T-helper 2 cell (primary cell): Measurements from ENCODE around the gene LYZL6.
"Not testable (repeated sequence)": the region's sequence is repeated elsewhere in the genome, so short reads cannot be mapped to it uniquely, and the experiment has no call there.

Source experiments
- DNase-seq, 5 experiments: peaks; one replicate each; pipeline versions ENCODE4 v3.0.0 to v3.0.0-alpha.2; 2012 to 2022

LYZL6 gene

GRCh38 chr17:35906191-35906925 lies 37.2 kb downstream of the LYZL6 start:
- no peak for DNase-seq

GRCh38 chr17:35903451-35903850 lies 40.1 kb downstream of the LYZL6 start:
- no peak for DNase-seq

GRCh38 chr17:35901631-35902175 lies 41.8 kb downstream of the LYZL6 start:
- no peak for DNase-seq

GRCh38 chr17:35900708-35901480 lies 42.6 kb downstream of the LYZL6 start:
- DNase-seq, result peak in 1 of 5 experiments; percentile 57

DNA sequence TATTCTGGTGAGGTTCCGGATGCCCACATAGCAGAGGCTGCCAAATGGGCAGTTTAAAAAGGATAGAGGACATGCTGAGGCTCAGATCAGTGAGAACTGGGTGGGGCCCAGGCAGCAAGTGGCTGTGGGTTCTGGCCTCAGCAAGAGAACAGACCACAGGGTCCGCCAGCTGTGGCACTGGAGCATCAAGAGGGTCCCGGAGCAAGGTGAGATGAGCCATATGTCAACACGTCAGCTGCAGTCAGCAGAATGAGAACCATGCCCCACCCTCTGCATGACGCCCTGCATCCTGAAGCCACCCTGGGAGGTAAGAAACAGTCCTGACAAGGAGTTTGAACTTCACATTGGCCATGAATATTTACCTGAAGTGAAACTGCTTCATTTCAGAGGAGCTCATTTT lies 43.2 kb downstream of the LYZL6 start:
- peak in 1 of 5 experiments; percentile 39 for DNase-seq

DNA sequence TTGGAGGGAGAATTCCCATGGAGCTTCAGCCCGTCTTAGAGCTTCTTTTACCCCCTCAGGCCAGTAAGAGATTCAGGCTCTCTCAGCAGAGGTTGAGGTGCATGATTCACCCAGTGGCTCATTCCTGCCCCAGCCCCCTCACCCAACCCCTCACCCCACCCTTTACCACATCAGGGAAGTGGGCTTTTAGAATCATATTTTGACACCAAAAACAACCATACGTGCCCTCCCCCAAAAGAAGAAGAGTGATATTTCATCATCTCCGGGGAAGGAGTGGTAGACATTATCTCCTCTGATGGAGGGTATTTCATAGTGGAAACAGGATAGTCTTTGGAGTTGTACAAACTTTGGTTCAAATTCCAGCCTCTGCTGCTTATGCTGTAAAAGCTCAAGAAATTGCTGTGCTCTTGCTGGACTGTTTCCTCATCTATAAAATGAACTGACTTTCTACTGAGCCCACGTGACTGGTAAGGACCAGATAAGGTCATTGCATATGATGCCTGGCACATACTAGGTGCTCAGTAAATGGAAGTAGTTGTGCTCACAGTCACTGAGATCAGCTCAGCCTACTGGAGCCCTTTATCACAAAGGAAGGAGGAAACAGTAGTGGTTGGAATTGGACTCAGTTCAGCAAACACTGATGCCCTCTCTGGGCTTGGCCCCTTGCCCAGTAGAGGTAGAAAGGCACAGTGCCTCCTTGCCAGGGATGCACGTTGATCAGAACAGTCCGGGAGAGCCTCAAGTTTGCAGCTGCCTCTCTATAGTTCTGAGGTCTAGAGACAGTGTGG lies 45.0 kb downstream of the LYZL6 start:
- DNase-seq, result peak in 2 of 5 experiments; percentile 25 to 58

GRCh38 chr17:35897772-35898171 lies 45.7 kb downstream of the LYZL6 start:
- not testable (repeated sequence) for DNase-seq

DNA sequence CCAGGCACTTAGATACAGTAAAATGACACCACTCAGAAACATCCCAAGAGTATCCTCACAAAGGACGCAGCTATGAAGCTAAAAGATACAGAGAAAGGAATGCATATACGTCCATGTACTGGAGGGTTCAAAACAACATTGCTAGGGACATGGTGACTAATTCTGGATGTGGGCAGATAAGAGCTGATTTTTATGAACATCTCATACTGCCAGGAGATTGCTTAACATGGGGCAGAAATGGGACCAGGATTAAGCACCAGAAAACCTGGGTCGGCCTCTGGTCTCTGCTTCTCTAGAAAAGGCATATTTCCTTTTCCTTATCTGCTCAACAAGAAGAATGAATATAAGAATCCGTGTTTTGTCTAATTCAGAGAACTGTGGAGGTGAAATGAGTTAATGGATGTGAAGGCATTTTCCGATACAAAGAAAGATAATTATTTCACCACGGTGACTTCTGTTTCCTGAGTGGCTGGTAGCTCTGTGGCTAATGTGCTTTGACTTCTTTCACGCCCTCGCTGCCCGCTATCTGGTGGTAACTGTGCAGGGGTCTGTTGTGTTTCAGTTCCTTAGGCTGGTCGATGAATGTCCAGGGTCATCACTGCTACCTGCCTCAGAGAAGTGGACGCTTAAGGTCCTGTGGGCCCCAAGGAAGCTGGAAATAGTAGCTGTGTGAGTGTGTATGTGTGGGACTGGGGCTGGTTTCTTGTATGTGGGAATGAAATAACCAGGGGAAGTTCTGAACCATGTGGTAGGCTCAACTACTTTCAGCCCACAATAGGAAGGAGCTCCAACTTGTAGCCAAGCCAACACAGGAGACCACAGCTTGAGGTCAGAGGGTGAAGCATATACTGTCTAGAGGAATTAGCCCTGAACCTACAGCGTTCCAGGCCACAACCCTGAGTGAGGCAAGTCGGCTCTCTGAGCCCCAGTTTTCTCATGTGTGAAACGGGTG lies 47.6 kb downstream of the LYZL6 start:
- peak in 2 of 5 experiments; percentile 17 to 75 for DNase-seq

- DNase-seq, result no peak
Observed at GRCh38 chr17:35894206-35894605, 49.3 kb downstream of the LYZL6 start.

GRCh38 chr17:35893751-35894150 lies 49.8 kb downstream of the LYZL6 start:
- DNase-seq, result no peak

DNA sequence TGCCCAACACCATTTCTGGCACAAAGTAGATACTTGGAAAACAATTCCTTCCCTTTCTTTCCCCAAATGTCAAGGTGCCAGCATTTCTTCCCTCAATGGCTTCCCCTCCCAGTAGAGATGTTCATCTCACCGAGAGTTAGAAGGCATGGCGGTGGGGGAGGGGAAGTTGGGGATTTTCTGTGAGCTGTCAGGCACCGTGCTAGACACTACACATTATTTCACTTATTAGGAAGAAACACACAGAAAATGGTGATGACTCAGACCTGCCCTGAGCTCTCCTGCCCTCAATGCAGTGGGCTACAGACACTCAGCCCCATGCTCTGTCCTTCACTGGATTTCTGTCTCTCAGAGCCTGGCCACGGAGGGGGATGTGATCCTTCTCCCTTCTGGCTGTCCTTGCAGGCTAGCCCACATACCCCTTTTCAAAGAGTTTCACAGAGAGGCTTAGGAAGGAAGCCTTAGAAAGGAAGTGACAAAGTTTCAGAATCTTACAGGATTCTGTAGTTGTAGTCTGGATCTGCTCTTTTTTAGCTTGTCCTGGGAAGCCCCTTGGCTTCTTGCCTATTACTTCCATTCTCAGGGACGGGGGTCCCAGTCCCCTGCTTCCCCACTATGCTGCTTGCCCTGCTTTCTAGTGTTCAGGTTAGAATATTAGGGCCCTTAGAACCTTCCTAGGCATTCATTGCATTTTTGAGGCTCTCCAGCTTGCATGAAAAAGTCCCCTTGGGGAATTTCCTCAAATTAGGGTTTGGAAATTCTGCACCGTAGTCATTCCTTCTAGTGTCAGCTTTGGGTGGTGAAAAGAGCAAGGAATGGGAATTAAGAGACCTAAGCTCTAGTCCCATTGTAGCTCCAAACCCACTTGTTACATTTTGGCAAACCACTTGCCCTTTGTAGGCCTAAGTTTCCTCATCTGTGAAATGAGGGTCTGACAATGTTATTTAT lies 51.1 kb downstream of the LYZL6 start:
- peak in 1 of 5 experiments; percentile 43 for DNase-seq

GRCh38 chr17:35891269-35891668 lies 52.2 kb downstream of the LYZL6 start:
- no peak for DNase-seq

DNA sequence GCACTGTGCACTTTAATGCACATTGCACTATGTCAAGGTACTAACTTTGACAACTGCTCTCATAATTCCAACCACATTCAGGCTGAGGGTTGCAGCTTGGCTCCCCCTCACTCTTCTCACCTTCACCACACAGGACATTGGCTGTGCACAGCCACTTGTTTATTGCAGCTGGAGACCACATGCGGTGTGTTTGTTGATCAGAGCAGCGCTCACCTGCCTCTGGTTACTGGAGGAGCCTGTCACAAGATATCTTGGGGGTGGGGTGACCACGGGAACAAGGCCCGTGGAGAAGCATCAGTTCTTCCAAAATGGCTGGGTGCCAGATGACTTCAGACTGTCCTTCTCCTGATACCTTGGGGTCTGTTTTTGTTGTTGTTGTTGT lies 52.7 kb downstream of the LYZL6 start:
- peak in 2 of 5 experiments; percentile 84 to 89 for DNase-seq

DNA sequence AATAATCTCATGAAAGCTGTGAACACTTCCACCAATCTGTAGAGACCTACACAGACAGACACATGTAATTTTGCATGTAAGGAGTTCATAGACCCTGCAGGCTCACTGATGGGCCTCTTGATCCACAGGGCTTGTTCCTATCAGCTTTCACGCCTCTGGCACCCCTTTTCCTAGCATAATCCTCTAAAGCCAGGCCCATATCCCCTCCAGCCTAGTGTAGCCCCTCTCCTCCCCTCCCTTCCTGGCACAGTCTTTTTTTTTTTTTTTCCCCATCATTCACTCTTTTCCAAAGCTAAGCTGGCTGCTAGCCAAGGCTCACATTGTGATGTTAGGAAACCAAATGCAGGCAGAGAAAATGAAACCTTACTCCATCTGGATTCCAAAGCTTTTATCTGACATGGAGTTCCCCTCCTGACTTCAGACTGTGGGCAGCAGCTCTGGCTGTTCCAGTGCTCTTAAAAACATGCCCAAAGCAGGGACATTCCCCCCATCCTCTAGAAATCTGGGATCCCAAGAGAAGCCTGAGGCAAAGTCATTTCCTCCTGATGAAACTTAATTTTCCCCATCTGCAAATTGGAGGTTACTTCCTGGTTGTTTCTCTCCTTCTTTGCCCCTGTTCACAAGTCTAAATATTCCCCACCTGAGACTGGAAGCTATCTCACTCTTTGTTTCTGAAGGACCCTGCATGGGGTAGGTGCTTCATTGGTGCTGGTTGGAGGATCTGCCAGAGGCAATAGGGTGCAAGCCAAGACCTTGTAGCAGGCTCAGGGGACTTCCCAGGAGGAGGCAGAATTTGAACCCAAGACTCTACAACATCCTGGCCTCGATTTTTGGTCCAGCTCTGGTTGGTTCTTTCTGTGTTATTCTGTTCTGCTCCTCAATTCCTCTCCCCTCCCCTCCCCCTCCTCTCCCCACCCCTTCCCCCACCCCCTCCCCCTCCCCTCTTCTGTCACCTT lies 53.4 kb downstream of the LYZL6 start:
- DNase-seq, result no peak

DNA sequence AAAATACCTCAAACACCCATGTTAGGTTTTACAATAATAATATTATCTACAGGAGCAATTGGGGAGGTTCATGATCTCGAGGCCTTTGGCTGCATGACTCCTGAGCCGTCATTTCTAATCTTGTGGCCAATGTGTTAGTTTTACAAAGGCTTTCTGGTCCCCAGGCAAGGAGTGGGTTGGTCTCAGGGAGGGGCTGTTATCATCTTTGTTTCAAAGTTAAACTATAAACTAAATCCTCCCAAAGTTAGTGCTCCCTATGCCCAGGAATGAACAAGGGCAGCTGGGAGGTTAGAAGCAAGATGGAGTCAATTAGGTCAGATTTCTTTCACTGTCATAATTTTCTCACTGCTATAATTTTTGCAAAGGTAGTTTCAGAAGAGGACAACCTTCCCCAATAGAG lies 54.3 kb downstream of the LYZL6 start:
- peak in 2 of 5 experiments; percentile 56 to 65 for DNase-seq
